ENCODE measurements around the gene SMYD3. TPM values are rescaled to one million over a fixed set of nuclear protein-coding genes. Genes with fewer than 3 reads are reported as not detected.

SMYD3 gene
- total RNA-seq, 1 experiment from 2014 or later, result 33.4 TPM

Small RNAs within 50 kb of the gene (small RNA-seq; reads per million reads assigned to genes)
- 0 reads per million in 2 experiments for gene AL356583.2
- 0 reads per million in 2 experiments for gene RF00019
- 0 reads per million in 2 experiments for gene RNU6-1283P

Other genes starting within 250 kb of the SMYD3 start
- gene TFB2M, start 59.0 kb upstream of the SMYD3 start, total RNA-seq (2014; rRNA removed; shearing (Covaris generic)), result 45.3 and 49.3 TPM in 2 replicates
- gene CNST, start 59.2 kb upstream of the SMYD3 start, total RNA-seq (2014; rRNA removed; shearing (Covaris generic)), result 32.2 and 33.5 TPM in 2 replicates
- 74.3 and 88.0 TPM in 2 replicates for gene SCCPDH, start 217.1 kb upstream of the SMYD3 start, total RNA-seq (2014; rRNA removed; shearing (Covaris generic))